HL-60 (cell line): ENCODE results near the gene TSHZ1.

Experiments
- DNase-seq, 2 experiments: peaks; one replicate each; pipeline ENCODE4 v3.0.0-alpha.2; 2010 to 2020; ENCODE audit warnings: low read depth in 1 of 2, low spot score in 1 of 2
- H3K27ac ChIP-seq: fragments of 250-450 bp; sonication (Bioruptor Pico); replicated peaks from 2 replicates; pipeline ENCODE4 v1.5.1; 2020; ENCODE audit warnings: mild to moderate bottlenecking, moderate library complexity
- H3K27me3 ChIP-seq: fragments of 250-450 bp; sonication (Bioruptor Pico); 2 replicates; pipeline ENCODE4 v1.5.1; 2021; ENCODE audit warnings: mild to moderate bottlenecking, moderate library complexity; ENCODE audit not compliant: insufficient read depth, poor library complexity, severe bottlenecking
- H3K4me3 ChIP-seq: replicated peaks from 2 replicates; pipeline ENCODE4 v1.5.1; 2011; ENCODE audit warnings: mild to moderate bottlenecking, control low read depth, low read length; ENCODE audit not compliant: insufficient read depth
- CTCF ChIP-seq: IDR thresholded peaks from one replicate; pipeline ENCODE4 v1.5.1; 2011; ENCODE audit warnings: low read length, control low read depth, inconsistent platforms; ENCODE audit not compliant: insufficient read depth
- GABPA ChIP-seq: IDR thresholded peaks from 2 replicates; pipeline ENCODE4 v1.6.1; 2012; ENCODE audit warnings: low read depth
- POLR2AphosphoS5 ChIP-seq: IDR thresholded peaks from 2 replicates; pipeline ENCODE4 v1.6.1; 2012; ENCODE audit warnings: low read depth
- REST ChIP-seq: IDR thresholded peaks from 2 replicates; pipeline ENCODE4 v1.6.1; 2012; ENCODE audit warnings: low read depth; ENCODE audit not compliant: insufficient replicate concordance
- SPI1 ChIP-seq: IDR thresholded peaks from 2 replicates; pipeline ENCODE4 v1.6.1; 2012; ENCODE audit warnings: low read depth, mild to moderate bottlenecking, borderline replicate concordance

TSHZ1 gene

GRCh38 chr18:75169411-75169810 lies 41.2 kb upstream of the TSHZ1 start:
- no peak for DNase-seq
- H3K27ac ChIP-seq, result no peak overlapping the region
- H3K4me3 ChIP-seq, result no peak overlapping the region
- TF ChIP-seq REST, result no peak
- no peak for TF ChIP-seq SPI1
- no peak for TF ChIP-seq CTCF
- no peak for TF ChIP-seq POLR2AphosphoS5
- TF ChIP-seq GABPA, result no peak
- H3K27me3 ChIP-seq, result no peaks in the 10 kb centered on the region

GRCh38 chr18:75170022-75170789 lies 40.4 kb upstream of the TSHZ1 start:
- no peak overlapping the region for H3K27ac ChIP-seq
- no peak for DNase-seq

More at GRCh38 chr18:75170022-75170789, 40.4 kb upstream of the TSHZ1 start:
- no peaks in the 10 kb centered on the region for H3K27me3 ChIP-seq
- no peak for TF ChIP-seq SPI1
- TF ChIP-seq REST, result no peak
- no peak for TF ChIP-seq POLR2AphosphoS5
- no peak for TF ChIP-seq CTCF
- TF ChIP-seq GABPA, result no peak
- H3K4me3 ChIP-seq, result no peak overlapping the region
